Nephron progenitor cell (in vitro differentiated cells): Measurements from ENCODE around the gene NAT14.
"Not testable (repeated sequence)": the region's sequence is repeated elsewhere in the genome, so short reads cannot be mapped to it uniquely, and the experiment has no call there.

ENCODE experiments used
- DNase-seq: peaks from one replicate; pipeline ENCODE4 v3.0.0; 2021
- H3K27ac Mint-ChIP-seq: 2 replicates; pipeline ENCODE4 v1.8.0; 2021; ENCODE audit warnings: mild to moderate bottlenecking, moderate library complexity, mixed read lengths
- H3K27me3 Mint-ChIP-seq: 2 replicates; pipeline ENCODE4 v1.8.0; 2021; ENCODE audit warnings: mild to moderate bottlenecking, low read depth, mixed read lengths; ENCODE audit not compliant: poor library complexity
- H3K36me3 Mint-ChIP-seq: 2 replicates; pipeline ENCODE4 v1.8.0; 2021; ENCODE audit warnings: low read depth, mixed read lengths
- H3K4me1 Mint-ChIP-seq: 2 replicates; pipeline ENCODE4 v1.8.0; 2021; ENCODE audit warnings: mixed read lengths
- H3K4me3 Mint-ChIP-seq: 2 replicates; pipeline ENCODE4 v1.8.0; 2021; ENCODE audit warnings: mild to moderate bottlenecking, moderate library complexity, mixed read lengths
- H3K9me3 Mint-ChIP-seq: 2 replicates; pipeline ENCODE4 v1.8.0; 2021; ENCODE audit warnings: mild to moderate bottlenecking, moderate library complexity, mixed read lengths
- TF ChIP-seq, protein P1 (sequence below): fragments of 200-600 bp; sonication (generic); IDR thresholded peaks from 2 replicates; pipeline ENCODE4 v1.5.0; 2021; ENCODE audit warnings: antibody characterized with exemption

NAT14 gene

DNA sequence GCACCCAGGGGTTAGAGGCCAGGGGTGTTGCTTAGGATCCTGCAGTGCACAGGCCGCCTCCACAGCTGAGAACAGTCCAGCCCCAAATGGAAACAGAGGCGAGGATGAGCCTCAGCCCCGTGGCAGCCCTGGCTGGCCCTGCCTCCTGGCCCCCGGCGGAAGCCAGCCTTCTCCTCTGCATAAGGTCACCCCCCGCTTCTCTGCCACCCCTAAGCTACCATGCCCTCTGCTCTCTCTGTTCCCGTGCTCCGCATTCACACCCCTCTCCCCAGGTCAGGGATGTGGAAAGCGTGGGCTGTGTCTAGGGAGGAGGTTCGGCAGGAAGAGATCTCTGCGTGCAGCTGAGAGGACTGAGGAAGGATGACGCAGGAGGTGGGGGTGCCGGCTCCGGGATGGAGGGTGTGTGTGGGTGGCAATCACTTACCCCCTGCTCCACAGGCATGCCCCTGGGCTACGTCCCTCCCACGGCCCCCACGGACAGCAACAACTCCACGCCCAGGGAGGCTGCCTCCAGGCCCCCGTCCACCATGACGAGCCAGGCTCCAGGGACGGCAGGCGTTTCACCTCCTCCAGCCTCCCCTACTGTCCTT, 9.3 kb downstream of the NAT14 start:
- DNase-seq, result no peak
- TF ChIP-seq, protein P1, sequence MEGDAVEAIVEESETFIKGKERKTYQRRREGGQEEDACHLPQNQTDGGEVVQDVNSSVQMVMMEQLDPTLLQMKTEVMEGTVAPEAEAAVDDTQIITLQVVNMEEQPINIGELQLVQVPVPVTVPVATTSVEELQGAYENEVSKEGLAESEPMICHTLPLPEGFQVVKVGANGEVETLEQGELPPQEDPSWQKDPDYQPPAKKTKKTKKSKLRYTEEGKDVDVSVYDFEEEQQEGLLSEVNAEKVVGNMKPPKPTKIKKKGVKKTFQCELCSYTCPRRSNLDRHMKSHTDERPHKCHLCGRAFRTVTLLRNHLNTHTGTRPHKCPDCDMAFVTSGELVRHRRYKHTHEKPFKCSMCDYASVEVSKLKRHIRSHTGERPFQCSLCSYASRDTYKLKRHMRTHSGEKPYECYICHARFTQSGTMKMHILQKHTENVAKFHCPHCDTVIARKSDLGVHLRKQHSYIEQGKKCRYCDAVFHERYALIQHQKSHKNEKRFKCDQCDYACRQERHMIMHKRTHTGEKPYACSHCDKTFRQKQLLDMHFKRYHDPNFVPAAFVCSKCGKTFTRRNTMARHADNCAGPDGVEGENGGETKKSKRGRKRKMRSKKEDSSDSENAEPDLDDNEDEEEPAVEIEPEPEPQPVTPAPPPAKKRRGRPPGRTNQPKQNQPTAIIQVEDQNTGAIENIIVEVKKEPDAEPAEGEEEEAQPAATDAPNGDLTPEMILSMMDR, result no peak
- H3K27me3 Mint-ChIP-seq, result peaks cover 13% of the 10 kb centered on the region
- H3K9me3 Mint-ChIP-seq, result no peaks in the 10 kb centered on the region
- peaks cover 49% of the 10 kb centered on the region for H3K4me1 Mint-ChIP-seq
- H3K27ac Mint-ChIP-seq, result no peak overlapping the region
- H3K36me3 Mint-ChIP-seq, result no peaks in the 10 kb centered on the region
- no peak overlapping the region for H3K4me3 Mint-ChIP-seq

DNA sequence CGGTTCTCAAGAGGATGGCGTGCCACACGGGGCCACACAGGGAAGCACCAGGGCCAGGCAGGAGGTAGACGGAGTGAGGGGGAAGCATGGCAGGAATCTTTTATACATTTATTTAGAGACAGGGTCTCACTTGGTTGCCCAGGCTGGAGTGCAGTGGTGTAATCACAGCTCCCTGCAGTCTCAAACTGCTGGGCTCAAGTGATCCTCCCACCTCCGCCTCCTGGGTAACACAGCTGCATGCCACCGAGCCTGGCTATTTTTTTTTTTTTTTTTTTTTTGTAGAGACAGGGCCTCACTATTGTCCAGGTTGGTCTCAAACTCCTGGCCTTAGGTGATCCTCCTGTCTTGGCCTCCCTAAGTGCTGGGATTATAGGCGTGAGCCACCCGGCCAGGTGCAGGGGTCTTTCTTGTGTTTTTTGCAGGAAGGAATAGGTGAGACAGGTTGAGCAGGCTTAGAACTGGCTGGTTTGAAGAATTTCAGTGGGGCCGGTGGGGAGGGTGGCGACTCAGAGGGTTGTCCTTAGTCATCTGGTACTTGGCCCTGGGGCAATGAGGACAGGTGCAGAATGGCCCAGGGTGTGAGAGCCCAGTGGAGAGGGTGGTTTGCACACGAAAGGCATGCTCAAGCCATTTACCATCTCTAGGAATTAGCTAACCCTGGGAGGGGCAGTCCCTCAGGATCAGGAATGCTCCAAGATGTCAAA, 10.8 kb downstream of the NAT14 start:
- Mint-ChIP-seq H3K4me1 (peaks cover 52% of the 10 kb centered on the region), H3K27me3 (peaks cover 19% of the 10 kb centered on the region), H3K4me3 (no peak overlapping the region), H3K27ac (no peak overlapping the region), H3K36me3 (no peaks in the 10 kb centered on the region), H3K9me3 (no peaks in the 10 kb centered on the region)
- TF ChIP-seq, protein P1, result no peak
- no peak for DNase-seq

DNA sequence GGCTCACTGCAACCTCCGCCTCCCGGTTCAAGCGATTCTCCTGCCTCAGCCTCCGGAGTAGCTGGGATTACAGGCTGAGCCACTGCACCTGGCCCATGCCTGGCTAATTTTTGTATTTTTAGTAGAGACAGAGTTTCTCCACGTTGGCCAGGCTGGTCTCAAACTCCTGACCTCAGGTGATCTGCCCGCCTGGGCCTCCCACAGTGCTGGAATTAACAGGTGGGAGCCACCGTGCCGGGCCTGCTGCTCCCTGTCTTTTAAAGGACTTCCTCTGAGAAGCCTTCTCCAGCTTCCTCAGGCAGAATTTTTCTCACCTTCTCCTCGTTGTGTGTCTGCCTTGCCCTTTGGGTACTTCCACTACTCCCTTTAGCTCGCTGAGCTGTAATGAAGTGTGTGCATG, 11.8 kb downstream of the NAT14 start:
- not testable (repeated sequence) for H3K36me3 Mint-ChIP-seq, DNase-seq, H3K27ac Mint-ChIP-seq, H3K9me3 Mint-ChIP-seq, H3K4me3 Mint-ChIP-seq
- Mint-ChIP-seq H3K4me1 (peaks cover 48% of the 10 kb centered on the region), H3K27me3 (peaks cover 15% of the 10 kb centered on the region)

DNA sequence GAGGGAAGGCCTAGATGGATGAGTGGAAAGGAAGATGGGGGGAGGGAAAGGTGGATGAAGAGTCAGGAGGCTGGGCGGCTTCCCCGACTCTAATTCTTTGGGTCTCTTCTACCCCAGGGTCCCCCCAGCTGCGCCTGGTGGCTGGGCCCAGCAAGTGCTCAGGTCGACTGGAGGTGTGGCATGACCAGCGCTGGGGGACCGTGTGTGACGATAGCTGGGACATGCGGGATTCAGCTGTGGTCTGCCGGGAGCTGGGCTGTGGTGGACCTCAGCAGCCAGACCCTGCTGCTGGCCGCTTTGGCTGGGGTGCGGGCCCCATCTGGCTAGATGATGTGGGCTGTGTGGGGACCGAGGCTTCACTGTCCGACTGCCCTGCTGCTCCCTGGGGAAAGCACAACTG, 12.8 kb downstream of the NAT14 start:
- Mint-ChIP-seq H3K9me3 (peaks cover 7% of the 10 kb centered on the region), H3K27me3 (peaks cover 22% of the 10 kb centered on the region), H3K27ac (no peak overlapping the region), H3K4me3 (no peak overlapping the region), H3K36me3 (peaks cover 11% of the 10 kb centered on the region), H3K4me1 (peaks cover 42% of the 10 kb centered on the region)
- no peak for DNase-seq
- TF ChIP-seq, protein P1, result no peak

DNA sequence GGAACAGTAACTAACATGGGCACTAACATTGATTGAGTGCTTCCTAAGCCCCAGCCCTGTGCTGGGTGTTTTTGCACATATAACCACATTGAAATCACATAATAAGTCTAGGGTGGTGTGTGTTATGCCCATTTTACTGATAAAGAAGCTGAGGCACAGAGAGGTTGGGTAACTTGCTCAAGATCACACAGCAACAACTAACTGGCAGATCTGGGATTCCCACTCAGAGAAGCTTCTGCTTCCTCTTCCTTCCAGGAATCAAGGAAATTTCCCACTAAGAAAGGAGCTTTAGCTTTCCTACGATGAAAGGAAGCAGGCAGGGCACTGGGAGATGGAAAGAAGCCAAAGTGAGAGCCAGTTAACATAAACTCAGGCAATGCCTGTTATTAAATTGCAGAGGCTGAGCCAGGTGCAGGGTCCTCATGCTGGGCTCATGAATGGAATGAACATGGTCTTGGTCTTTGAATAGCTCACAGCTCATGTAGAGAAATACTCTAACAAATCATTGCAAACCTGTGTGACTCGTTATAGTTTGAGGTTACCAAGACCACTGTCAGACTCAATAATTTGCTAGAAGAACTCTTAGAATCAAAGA, 13.4 kb downstream of the NAT14 start:
- TF ChIP-seq, protein P1, result no peak
- Mint-ChIP-seq H3K9me3 (peaks cover 11% of the 10 kb centered on the region), H3K4me3 (no peak overlapping the region), H3K36me3 (peaks cover 15% of the 10 kb centered on the region), H3K27ac (no peak overlapping the region), H3K27me3 (peaks cover 27% of the 10 kb centered on the region), H3K4me1 (peaks cover 37% of the 10 kb centered on the region)
- DNase-seq, result no peak

DNA sequence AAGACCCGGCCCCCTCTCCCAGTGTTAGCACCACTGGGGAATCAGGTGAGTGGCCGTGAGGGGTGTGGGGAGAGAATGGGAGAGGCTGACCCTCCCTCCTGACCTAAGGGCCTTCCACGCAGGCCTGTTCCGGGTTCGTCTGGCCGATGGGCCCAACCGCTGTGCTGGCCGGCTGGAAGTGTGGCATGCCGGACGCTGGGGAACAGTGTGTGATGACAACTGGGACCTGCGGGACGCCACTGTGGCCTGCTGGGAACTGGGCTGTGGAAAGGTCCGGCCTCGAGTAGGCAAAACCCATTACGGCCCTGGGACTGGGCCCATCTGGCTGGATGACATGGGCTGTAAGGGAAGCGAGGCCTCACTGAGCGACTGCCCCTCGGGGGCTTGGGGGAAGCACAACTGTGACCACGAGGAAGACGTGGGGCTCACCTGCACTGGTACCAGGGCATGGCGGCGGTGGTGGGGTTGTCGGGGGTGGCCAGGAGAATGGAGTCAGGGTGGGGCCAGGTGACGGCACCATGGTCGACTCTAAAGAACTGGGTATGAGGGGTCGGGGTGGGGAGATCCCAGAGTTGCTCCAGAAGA, 15.5 kb downstream of the NAT14 start:
- TF ChIP-seq, protein P1, result no peak
- H3K27me3 Mint-ChIP-seq, result peaks cover 48% of the 10 kb centered on the region
- H3K9me3 Mint-ChIP-seq, result peaks cover 29% of the 10 kb centered on the region
- H3K4me1 Mint-ChIP-seq, result peaks cover 24% of the 10 kb centered on the region
- no peak overlapping the region for H3K27ac Mint-ChIP-seq
- peaks cover 19% of the 10 kb centered on the region for H3K36me3 Mint-ChIP-seq
- no peak overlapping the region for H3K4me3 Mint-ChIP-seq
- no peak for DNase-seq
